ENCODE results near the gene HOXC6. TPM values are rescaled to one million over a fixed set of nuclear protein-coding genes. Genes with fewer than 3 reads are reported as not detected.

Gene HOXC6
- total and polyA plus RNA-seq, 10 of the 15 experiments (the other 5 are each of a cell fraction or from before 2014, with no cell fraction given) = 0.02 to 0.55 (median 0.45) TPM; not detected in 4

DNA sequence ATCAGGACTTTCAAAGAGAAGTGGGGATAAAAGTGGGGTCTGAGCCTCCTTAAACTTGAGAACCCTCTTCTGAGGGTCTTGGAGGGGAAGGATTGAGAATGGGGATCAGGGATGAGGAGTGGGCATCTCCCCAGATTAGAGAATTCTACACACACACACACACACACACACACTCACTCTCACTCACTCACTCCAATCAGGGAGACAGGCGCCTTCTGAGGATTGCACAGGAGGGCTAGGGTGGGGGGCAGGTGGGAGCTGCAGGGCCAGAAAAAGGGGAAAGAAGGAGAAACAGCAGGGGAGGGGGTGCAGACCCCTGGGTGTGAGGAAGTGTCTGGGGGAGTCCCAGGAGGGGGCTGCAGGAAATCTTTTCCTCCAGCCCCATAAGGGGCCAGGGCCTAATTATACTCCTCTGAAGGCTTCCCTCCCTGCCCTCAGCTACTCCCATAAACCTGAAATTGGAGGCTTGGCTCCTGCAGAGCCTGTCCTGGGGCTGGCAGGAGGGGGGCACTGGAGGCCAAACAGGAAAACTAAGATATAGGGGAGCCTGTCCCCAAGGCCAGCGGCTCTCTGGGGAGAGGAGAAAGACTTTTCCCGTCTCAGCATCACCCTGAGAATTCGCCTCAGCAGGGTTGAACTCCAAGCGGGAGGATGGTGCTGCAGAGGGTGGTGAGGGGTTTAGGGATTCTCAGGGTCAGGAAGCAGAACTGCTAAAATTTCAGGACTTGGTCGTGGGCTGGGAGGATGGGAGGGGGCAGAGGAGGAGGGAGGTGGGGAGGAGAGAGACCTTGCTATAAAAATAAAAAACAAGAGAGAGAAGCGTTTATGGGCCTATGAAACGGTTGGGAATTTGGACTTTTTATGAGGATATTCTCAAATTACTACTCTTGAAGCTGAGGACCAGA, 26.7 kb upstream of the HOXC6 start:
- no peak for TF ChIP-seq FOXM1 (IDR thresholded peaks at IDR 0.05; ENCODE audit: low read depth, low read length)
- TF ChIP-seq SUPT20H (IDR thresholded peaks at IDR 0.05; ENCODE audit: borderline replicate concordance, control insufficient read depth, low read depth, low read length) = no peak
- TF ChIP-seq, protein P1, sequence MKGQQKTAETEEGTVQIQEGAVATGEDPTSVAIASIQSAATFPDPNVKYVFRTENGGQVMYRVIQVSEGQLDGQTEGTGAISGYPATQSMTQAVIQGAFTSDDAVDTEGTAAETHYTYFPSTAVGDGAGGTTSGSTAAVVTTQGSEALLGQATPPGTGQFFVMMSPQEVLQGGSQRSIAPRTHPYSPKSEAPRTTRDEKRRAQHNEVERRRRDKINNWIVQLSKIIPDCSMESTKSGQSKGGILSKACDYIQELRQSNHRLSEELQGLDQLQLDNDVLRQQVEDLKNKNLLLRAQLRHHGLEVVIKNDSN (IDR thresholded peaks at IDR 0.05; ENCODE audit: borderline replicate concordance, extremely low read length, insufficient read depth, low read depth, low read length) = no peak
- no peak for TF ChIP-seq SMC3 (IDR thresholded peaks at IDR 0.05; ENCODE audit: borderline replicate concordance, low read length)
- TF ChIP-seq SP1 (IDR thresholded peaks at IDR 0.05; ENCODE audit: low read depth, low read length) = no peak
- TF ChIP-seq, protein P2, sequence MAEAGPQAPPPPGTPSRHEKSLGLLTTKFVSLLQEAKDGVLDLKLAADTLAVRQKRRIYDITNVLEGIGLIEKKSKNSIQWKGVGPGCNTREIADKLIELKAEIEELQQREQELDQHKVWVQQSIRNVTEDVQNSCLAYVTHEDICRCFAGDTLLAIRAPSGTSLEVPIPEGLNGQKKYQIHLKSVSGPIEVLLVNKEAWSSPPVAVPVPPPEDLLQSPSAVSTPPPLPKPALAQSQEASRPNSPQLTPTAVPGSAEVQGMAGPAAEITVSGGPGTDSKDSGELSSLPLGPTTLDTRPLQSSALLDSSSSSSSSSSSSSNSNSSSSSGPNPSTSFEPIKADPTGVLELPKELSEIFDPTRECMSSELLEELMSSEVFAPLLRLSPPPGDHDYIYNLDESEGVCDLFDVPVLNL (IDR thresholded peaks at IDR 0.05; ENCODE audit: low read depth, low read length) = no peak
- TF ChIP-seq SMAD5 (IDR thresholded peaks at IDR 0.05; ENCODE audit: low read depth) = no peak
- no peak for TF ChIP-seq SPI1 (IDR thresholded peaks at IDR 0.05; ENCODE audit: borderline replicate concordance, insufficient read depth, low read depth, low read length)
- no peak for TF ChIP-seq BHLHE40 (IDR thresholded peaks at IDR 0.05; ENCODE audit: borderline replicate concordance in 1 of 2, low read depth in 2 of 2, low read length in 1 of 2)
- no peak for TF ChIP-seq MYC (IDR thresholded peaks at IDR 0.05; ENCODE audit: insufficient read depth, insufficient read length, insufficient replicate concordance, low read length, severe bottlenecking)
- no peak for TF ChIP-seq CBFB (IDR thresholded peaks at IDR 0.05; ENCODE audit: low read depth)
- no peak for TF ChIP-seq TCF12 (IDR thresholded peaks at IDR 0.05; ENCODE audit: low read depth, low read length)
- TF ChIP-seq SUZ12 (IDR thresholded peaks at IDR 0.05; ENCODE audit: unreplicated experiment) = no peak
- no peak for TF ChIP-seq ZNF24 (IDR thresholded peaks at IDR 0.05)
- TF ChIP-seq CHD2 (IDR thresholded peaks at IDR 0.05; ENCODE audit: borderline replicate concordance, low read depth, low read length) = no peak
- BruUV-seq (replicated peaks) = no TSS peak
- Histone ChIP-seq H2AFZ (ENCODE audit: control insufficient read depth, low read depth, low read length) (no peak overlapping the region), H3K36me3 (ENCODE audit: control insufficient read depth in 2 of 2, insufficient read depth in 2 of 2, low read length in 1 of 2) (no peaks in the 10 kb centered on the region), H3K9me3 (replicated peaks; ENCODE audit: control insufficient read depth, insufficient read depth, low read length) (no peaks in the 10 kb centered on the region), H3K79me2 (ENCODE audit: control insufficient read depth, insufficient read depth, low read length) (no peaks in the 10 kb centered on the region), H3K4me2 (ENCODE audit: control insufficient read depth, insufficient read depth) (no peak overlapping the region), H3K9ac (ENCODE audit: control insufficient read depth, insufficient read depth, low read length) (no peak overlapping the region), H3K27me3 (replicated peaks in 1 of 2; ENCODE audit: control insufficient read depth in 2 of 2, insufficient read depth in 2 of 2, low read length in 1 of 2) (peaks cover 23 to 41% of the 10 kb centered on the region in 2 experiments), H3K4me3 (no peak overlapping the region), H3K27ac (ENCODE audit: control insufficient read depth, insufficient read depth) (no peak overlapping the region), H3K4me1 (ENCODE audit: control insufficient read depth, insufficient read depth, low read length) (peaks cover 6% of the 10 kb centered on the region), H4K20me1 (ENCODE audit: control insufficient read depth, insufficient read depth) (no peaks in the 10 kb centered on the region)
- FAIRE-seq (no peak), ATAC-seq (no peak), DNase-seq (ENCODE audit: low read depth, low spot score) (no peak)
- in situ Hi-C loops (cut with MboI) = no loop called here
- intact Hi-C loops (cut with micrococcal nuclease; ENCODE audit: unreplicated experiment) = loop anchor here (10.0 kb wide), 1 partner anchor 373 kb away; no protein-coding TSS in a partner anchor
- 8% methylated on average over 8 of the region's 8 CpGs for WGBS (ENCODE audit: insufficient coverage, insufficient replicate concordance, low lambda C conversion rate, missing lambda C conversion rate)
- ChIA-PET RAD21 (ENCODE audit: unreplicated experiment) (interaction anchor here (1.5 kb wide), 1 partner anchor 51 kb away, joined by 3 read pairs; no protein-coding TSS in a partner anchor), CTCF (interaction anchor here (0.6 to 2.6 kb wide), 4 partner anchors 17 to 198 kb away, joined by 3 to 16 read pairs (median 7); partner anchors contain the start of genes HOXC10 and HOXC5), SMC1A (ENCODE audit: uncharacterized antibody, unreplicated experiment) (interaction anchor here (0.7 to 0.9 kb wide), 2 partner anchors 31 to 193 kb away, joined by 3 read pairs; partner anchors contain the start of gene HOXC5), POLR2A (interaction anchor here (0.5 kb wide), 1 partner anchor 208 kb away, joined by 4 read pairs; no protein-coding TSS in a partner anchor)

Measured in GM12878 (cell line).